HepG2 (cell line): Measurements from ENCODE around the gene PRSS16.

Experiments
- ARID3A ChIP-seq: IDR thresholded peaks from 2 replicates; pipeline ENCODE4 v1.6.1; 2012; ENCODE audit warnings: low read depth, low read length, improper control_type of control experiment
- FOXA1 ChIP-seq, 2 experiments: fragments of 450-650 bp in 1 of 2; sonication (generic) in 1 of 2; formaldehyde crosslinking in 1 of 2; IDR thresholded peaks; 2 replicates each; pipeline versions ENCODE4 v1.4.0 to v1.6.1; 2016 to 2020; ENCODE audit warnings: missing genetic modification reagents in 1 of 2
- FOXM1 ChIP-seq: sonication (generic); formaldehyde crosslinking; IDR thresholded peaks from 2 replicates; pipeline ENCODE4 v1.5.0; 2020; ENCODE audit warnings: missing genetic modification reagents
- GPN1 ChIP-seq: sonication (generic); formaldehyde crosslinking; IDR thresholded peaks from 2 replicates; pipeline ENCODE4 v1.5.1; 2020; ENCODE audit warnings: missing genetic modification reagents, borderline replicate concordance
- HOXA3 ChIP-seq: sonication (generic); formaldehyde crosslinking; IDR thresholded peaks from 2 replicates; pipeline ENCODE4 v1.5.0; 2020; ENCODE audit warnings: missing genetic modification reagents
- JUNB ChIP-seq: sonication (generic); formaldehyde crosslinking; IDR thresholded peaks from 2 replicates; pipeline ENCODE4 v1.8.0; 2022; ENCODE audit warnings: missing genetic modification reagents, mild to moderate bottlenecking, borderline replicate concordance
- NPAS2 ChIP-seq: sonication (generic); formaldehyde crosslinking; IDR thresholded peaks from 2 replicates; pipeline ENCODE4 v1.8.0; 2022; ENCODE audit warnings: mild to moderate bottlenecking, missing genetic modification reagents, borderline replicate concordance
- POLR2AphosphoS5 ChIP-seq: IDR thresholded peaks from 2 replicates; pipeline ENCODE4 v1.6.1; 2012; ENCODE audit warnings: low read depth, low read length
- ZKSCAN1 ChIP-seq: fragments of 150-350 bp; IDR thresholded peaks from 2 replicates; pipeline ENCODE4 v1.6.1; 2014; ENCODE audit warnings: low read length
- ZNF17 ChIP-seq: sonication (generic); formaldehyde crosslinking; IDR thresholded peaks from 2 replicates; pipeline ENCODE4 v1.5.0; 2020; ENCODE audit warnings: mild to moderate bottlenecking, missing genetic modification reagents
- ZNF34 ChIP-seq: sonication (generic); formaldehyde crosslinking; IDR thresholded peaks from 2 replicates; pipeline ENCODE4 v1.4.0; 2020; ENCODE audit warnings: mild to moderate bottlenecking, missing genetic modification reagents, borderline replicate concordance
- ZNF496 ChIP-seq: sonication (generic); formaldehyde crosslinking; IDR thresholded peaks from 2 replicates; pipeline ENCODE4 v1.8.1; 2023; ENCODE audit warnings: mild to moderate bottlenecking, moderate library complexity, missing genetic modification reagents; ENCODE audit not compliant: insufficient replicate concordance
- ZSCAN30 ChIP-seq: sonication (generic); formaldehyde crosslinking; IDR thresholded peaks from 2 replicates; pipeline ENCODE4 v1.5.0; 2020; ENCODE audit warnings: mild to moderate bottlenecking, missing genetic modification reagents
- TF ChIP-seq, protein P1 (sequence below): sonication (generic); formaldehyde crosslinking; IDR thresholded peaks from 2 replicates; pipeline ENCODE4 v1.5.0; 2020; ENCODE audit warnings: missing genetic modification reagents

- TF ChIP-seq FOXM1 (CRISPR knock-in tag) (no peak), GPN1 (CRISPR knock-in tag) (no peak), ZSCAN30 (no peak), FOXA1 (IDR thresholded peaks at IDR 0.05) (no peak), FOXA1 (CRISPR knock-in tag; IDR thresholded peaks at IDR 0.05) (no peak), ZKSCAN1 (no peak), ZNF34 (no peak), POLR2AphosphoS5 (no peak), NPAS2 (CRISPR knock-in tag) (no peak), HOXA3 (CRISPR knock-in tag) (no peak), ZNF17 (CRISPR knock-in tag) (no peak), JUNB (no peak), ZNF496 (no peak), ARID3A (no peak)
- TF ChIP-seq, protein P1, sequence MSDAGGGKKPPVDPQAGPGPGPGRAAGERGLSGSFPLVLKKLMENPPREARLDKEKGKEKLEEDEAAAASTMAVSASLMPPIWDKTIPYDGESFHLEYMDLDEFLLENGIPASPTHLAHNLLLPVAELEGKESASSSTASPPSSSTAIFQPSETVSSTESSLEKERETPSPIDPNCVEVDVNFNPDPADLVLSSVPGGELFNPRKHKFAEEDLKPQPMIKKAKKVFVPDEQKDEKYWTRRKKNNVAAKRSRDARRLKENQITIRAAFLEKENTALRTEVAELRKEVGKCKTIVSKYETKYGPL (CRISPR knock-in tag) = no peak
Observed at GRCh38 chr6:27279513-27280063, 32.1 kb downstream of the PRSS16 start.
